Dorsolateral prefrontal cortex (tissue), 118 donors: ENCODE results near the gene GBP6. TPM values are rescaled to one million over a fixed set of nuclear protein-coding genes. Genes with fewer than 3 reads are reported as not detected.

Source experiments
- total RNA-seq, 120 experiments: library from RNA; stranded (reverse); gene quantifications; one replicate each; pipeline versions ENCODE4 v1.2.3 to v1.2.4, GENCODE V29; 2022

Gene GBP6
- total RNA-seq, 120 experiments from 2014 or later: 0.13 to 1.1 (median 0.32) TPM; not detected in 70

Other genes starting within 250 kb of the GBP6 start
- gene GBP2, start 237.9 kb upstream of the GBP6 start, total RNA-seq: 10 to 100 TPM in 30 of 120 experiments, 1 to 10 TPM in 90; 1.6 to 45.2 (median 6.8) TPM
- gene GBP7, start 188.1 kb upstream of the GBP6 start, total RNA-seq: under 1 TPM in 4 of 120 experiments, not detected in 116; 0.18 to 0.40 (median 0.36) TPM
- 10 to 100 TPM in 8 of 120 experiments, 1 to 10 TPM in 112; 1.4 to 26.8 (median 5.0) TPM for gene GBP4, start 165.1 kb upstream of the GBP6 start, total RNA-seq
- gene GBP5, start 91.2 kb upstream of the GBP6 start, total RNA-seq: 1 to 10 TPM in 46 of 120 experiments, under 1 TPM in 72, not detected in 2; 0.16 to 5.3 (median 0.81) TPM
- gene LRRC8B, start 160.8 kb downstream of the GBP6 start, total RNA-seq: 100 to 1,000 TPM in 21 of 120 experiments, 10 to 100 TPM in 99; 38.4 to 137 (median 85.9) TPM